ENCODE measurements around the gene SLC10A7. TPM values are rescaled to one million over a fixed set of nuclear protein-coding genes. Genes with fewer than 3 reads are reported as not detected.

The SLC10A7 gene
- total RNA-seq, 1 experiment from 2014 or later, result 15.9 TPM

- intact Hi-C loops (cut with micrococcal nuclease; ENCODE audit: unreplicated experiment), result no loop called here
- no peak overlapping the region for H3K4me3 Mint-ChIP-seq (ENCODE audit: low read depth, unreplicated experiment)
- H3K4me1 Mint-ChIP-seq (ENCODE audit: low read depth, unreplicated experiment), result peaks cover 10% of the 10 kb centered on the region
- no TSS peak for BruUV-seq (replicated peaks)
- DNase-seq, result no peak
- H3K27ac Mint-ChIP-seq (ENCODE audit: unreplicated experiment), result no peak overlapping the region
- CTCF ChIA-PET, result no interaction called here
- H3K9me3 Mint-ChIP-seq (ENCODE audit: low read depth, unreplicated experiment), result no peaks in the 10 kb centered on the region
- no peaks in the 10 kb centered on the region for H3K27me3 Mint-ChIP-seq (ENCODE audit: unreplicated experiment)
- no peaks in the 10 kb centered on the region for H3K36me3 Mint-ChIP-seq (ENCODE audit: insufficient read depth, unreplicated experiment)
- no peak for TF ChIP-seq CTCF (IDR thresholded peaks at IDR 0.05; ENCODE audit: unreplicated experiment)
Measured at GRCh38 chr4:146245246-146245645, 276.5 kb downstream of the SLC10A7 start.

- Mint-ChIP-seq H3K27ac (ENCODE audit: unreplicated experiment) (no peak overlapping the region), H3K36me3 (ENCODE audit: insufficient read depth, unreplicated experiment) (no peaks in the 10 kb centered on the region), H3K4me1 (ENCODE audit: low read depth, unreplicated experiment) (peaks cover 7% of the 10 kb centered on the region), H3K27me3 (ENCODE audit: unreplicated experiment) (no peaks in the 10 kb centered on the region), H3K9me3 (ENCODE audit: low read depth, unreplicated experiment) (no peaks in the 10 kb centered on the region), H3K4me3 (ENCODE audit: low read depth, unreplicated experiment) (no peak overlapping the region)
- CTCF ChIA-PET, result no interaction called here
- intact Hi-C loops (cut with micrococcal nuclease; ENCODE audit: unreplicated experiment), result no loop called here
- DNase-seq, result no peak
- no TSS peak for BruUV-seq (replicated peaks)
- TF ChIP-seq CTCF (IDR thresholded peaks at IDR 0.05; ENCODE audit: unreplicated experiment), result no peak
Measured at GRCh38 chr4:146244496-146244895, 277.2 kb downstream of the SLC10A7 start.

GRCh38 chr4:146243883-146244277, 277.9 kb downstream of the SLC10A7 start:
- Mint-ChIP-seq H3K27ac (ENCODE audit: unreplicated experiment) (no peak overlapping the region), H3K36me3 (ENCODE audit: insufficient read depth, unreplicated experiment) (no peaks in the 10 kb centered on the region), H3K4me3 (ENCODE audit: low read depth, unreplicated experiment) (no peak overlapping the region), H3K9me3 (ENCODE audit: low read depth, unreplicated experiment) (no peaks in the 10 kb centered on the region), H3K4me1 (ENCODE audit: low read depth, unreplicated experiment) (peaks cover 7% of the 10 kb centered on the region), H3K27me3 (ENCODE audit: unreplicated experiment) (no peaks in the 10 kb centered on the region)
- TF ChIP-seq CTCF (IDR thresholded peaks at IDR 0.05; ENCODE audit: unreplicated experiment), result no peak
- no peak for DNase-seq
- CTCF ChIA-PET, result no interaction called here
- BruUV-seq (replicated peaks), result no TSS peak
- intact Hi-C loops (cut with micrococcal nuclease; ENCODE audit: unreplicated experiment), result no loop called here

- intact Hi-C loops (cut with micrococcal nuclease; ENCODE audit: unreplicated experiment), result no loop called here
- Mint-ChIP-seq H3K4me1 (ENCODE audit: low read depth, unreplicated experiment) (peaks cover 7% of the 10 kb centered on the region), H3K36me3 (ENCODE audit: insufficient read depth, unreplicated experiment) (no peaks in the 10 kb centered on the region), H3K27ac (ENCODE audit: unreplicated experiment) (no peak overlapping the region), H3K9me3 (ENCODE audit: low read depth, unreplicated experiment) (no peaks in the 10 kb centered on the region), H3K27me3 (ENCODE audit: unreplicated experiment) (no peaks in the 10 kb centered on the region), H3K4me3 (ENCODE audit: low read depth, unreplicated experiment) (no peak overlapping the region)
- no peak for TF ChIP-seq CTCF (IDR thresholded peaks at IDR 0.05; ENCODE audit: unreplicated experiment)
- CTCF ChIA-PET, result no interaction called here
- BruUV-seq (replicated peaks), result no TSS peak
- no peak for DNase-seq
Measured at GRCh38 chr4:146243141-146243882, 278.4 kb downstream of the SLC10A7 start.
